Hepatocyte (in vitro differentiated cells): Measurements from ENCODE around the gene DLX4. TPM values are rescaled to one million over a fixed set of nuclear protein-coding genes. Genes with fewer than 3 reads are reported as not detected.

Experiments used
- DNase-seq: peaks from one replicate; pipeline ENCODE4 v3.0.0-alpha.2; 2016; ENCODE audit warnings: low spot score
- H2AFZ ChIP-seq: fragments of 200-600 bp; sonication (generic); 2 replicates; pipeline ENCODE4 v1.6.0; 2016; ENCODE audit warnings: antibody characterized with exemption, mild to moderate bottlenecking
- H3K27ac ChIP-seq: fragments of 200-600 bp; sonication (generic); 2 replicates; pipeline ENCODE4 v1.5.1; 2016; ENCODE audit warnings: mild to moderate bottlenecking
- H3K27me3 ChIP-seq: fragments of 200-600 bp; sonication (generic); 2 replicates; pipeline ENCODE4 v1.6.1; 2016
- H3K36me3 ChIP-seq: fragments of 200-600 bp; sonication (generic); replicated peaks from 2 replicates; pipeline ENCODE4 v1.5.1; 2016; ENCODE audit warnings: low read depth; ENCODE audit not compliant: insufficient read depth
- H3K4me1 ChIP-seq: fragments of 200-600 bp; sonication (generic); 2 replicates; pipeline ENCODE4 v1.5.1; 2016; ENCODE audit warnings: mild to moderate bottlenecking, moderate library complexity; ENCODE audit not compliant: insufficient read depth
- H3K4me2 ChIP-seq: fragments of 200-600 bp; sonication (generic); 2 replicates; pipeline ENCODE4 v1.6.0; 2016
- H3K4me3 ChIP-seq: fragments of 200-600 bp; sonication (generic); 2 replicates; pipeline ENCODE4 v1.5.1; 2016; ENCODE audit warnings: mild to moderate bottlenecking
- H3K79me2 ChIP-seq: fragments of 200-600 bp; sonication (generic); 2 replicates; pipeline ENCODE4 v1.6.0; 2017; ENCODE audit warnings: mild to moderate bottlenecking
- H3K9me2 ChIP-seq: fragments of 200-600 bp; sonication (generic); replicated peaks from 2 replicates; pipeline ENCODE4 v1.6.0; 2017; ENCODE audit warnings: mild to moderate bottlenecking; ENCODE audit not compliant: insufficient read depth
- H3K9me3 ChIP-seq: fragments of 200-600 bp; sonication (generic); 2 replicates; pipeline ENCODE4 v1.5.1; 2016; ENCODE audit warnings: low read depth, mild to moderate bottlenecking
- H4K20me1 ChIP-seq: fragments of 200-600 bp; sonication (generic); 2 replicates; pipeline ENCODE4 v1.6.0; 2016; ENCODE audit warnings: mild to moderate bottlenecking; ENCODE audit not compliant: insufficient read depth, poor library complexity, severe bottlenecking
- EZH2 ChIP-seq: fragments of 200-600 bp; sonication (generic); IDR thresholded peaks from 2 replicates; pipeline ENCODE4 v1.6.1; 2016; ENCODE audit warnings: antibody characterized with exemption, mild to moderate bottlenecking, borderline replicate concordance
- EZH2phosphoT487 ChIP-seq: fragments of 200-600 bp; sonication (generic); IDR thresholded peaks from one replicate; pipeline ENCODE4 v1.6.1; 2018; ENCODE audit warnings: antibody characterized with exemption, mild to moderate bottlenecking, low read depth, moderate library complexity; ENCODE audit not compliant: unreplicated experiment, severe bottlenecking
- WGBS: methylation state at CpG from one replicate; pipeline ENCODE4 v1.1.6; 2016; ENCODE audit warnings: low lambda C conversion rate; ENCODE audit errors: missing lambda C conversion rate; 5-methylcytosine and 5-hydroxymethylcytosine counted together
- polyA plus RNA-seq: library from polyadenylated mRNA; unstranded; fragments of >200 nt; fragmentation: Nextera tagmentation; extraction: Ambion mirVana; gene quantifications from 2 replicates; pipeline ENCODE4 v1.2.1, GENCODE V29; 2016
- total RNA-seq: library from RNA; depleted of rRNA; stranded (reverse); fragments of >200 nt; gene quantifications from 2 replicates; pipeline ENCODE4 v1.2.3, GENCODE V29; 2014
- TF ChIP-seq, protein P1 (sequence below): fragments of 200-600 bp; sonication (generic); IDR thresholded peaks from 2 replicates; pipeline ENCODE4 v1.5.1; 2016; ENCODE audit warnings: antibody characterized with exemption, mild to moderate bottlenecking; ENCODE audit not compliant: poor library complexity

DLX4 gene
- total and polyA plus RNA-seq, 2 experiments from 2014 or later = 0.17 to 1.4 TPM

DNA sequence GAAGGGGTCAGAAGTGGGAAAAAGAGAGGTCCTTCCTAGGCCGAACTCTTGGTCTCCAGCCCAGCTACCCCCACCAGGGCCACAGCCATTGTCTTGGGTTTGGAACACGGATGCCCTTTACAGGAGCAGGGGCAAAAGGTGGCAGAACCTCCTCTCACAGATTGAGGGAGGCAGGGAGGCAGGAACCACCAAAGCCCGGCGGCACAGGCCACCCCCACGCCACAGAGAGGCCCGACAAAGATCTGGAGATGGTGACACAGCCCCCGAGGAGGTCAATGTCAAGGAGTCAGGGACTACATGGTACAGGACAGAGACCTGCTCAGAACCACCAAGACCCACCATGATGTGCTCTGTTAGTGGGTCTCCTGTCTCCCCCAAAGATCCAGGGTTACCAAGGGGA is 44.4 kb upstream of the DLX4 start:
- Histone ChIP-seq H2AFZ (no peak overlapping the region), H3K27ac (no peak overlapping the region), H3K36me3 (no peaks in the 10 kb centered on the region), H3K4me2 (no peak overlapping the region), H3K9me2 (no peaks in the 10 kb centered on the region), H3K27me3 (no peaks in the 10 kb centered on the region), H4K20me1 (no peaks in the 10 kb centered on the region), H3K4me1 (no peaks in the 10 kb centered on the region), H3K9me3 (no peaks in the 10 kb centered on the region), H3K79me2 (no peaks in the 10 kb centered on the region), H3K4me3 (no peak overlapping the region)
- TF ChIP-seq, protein P1, sequence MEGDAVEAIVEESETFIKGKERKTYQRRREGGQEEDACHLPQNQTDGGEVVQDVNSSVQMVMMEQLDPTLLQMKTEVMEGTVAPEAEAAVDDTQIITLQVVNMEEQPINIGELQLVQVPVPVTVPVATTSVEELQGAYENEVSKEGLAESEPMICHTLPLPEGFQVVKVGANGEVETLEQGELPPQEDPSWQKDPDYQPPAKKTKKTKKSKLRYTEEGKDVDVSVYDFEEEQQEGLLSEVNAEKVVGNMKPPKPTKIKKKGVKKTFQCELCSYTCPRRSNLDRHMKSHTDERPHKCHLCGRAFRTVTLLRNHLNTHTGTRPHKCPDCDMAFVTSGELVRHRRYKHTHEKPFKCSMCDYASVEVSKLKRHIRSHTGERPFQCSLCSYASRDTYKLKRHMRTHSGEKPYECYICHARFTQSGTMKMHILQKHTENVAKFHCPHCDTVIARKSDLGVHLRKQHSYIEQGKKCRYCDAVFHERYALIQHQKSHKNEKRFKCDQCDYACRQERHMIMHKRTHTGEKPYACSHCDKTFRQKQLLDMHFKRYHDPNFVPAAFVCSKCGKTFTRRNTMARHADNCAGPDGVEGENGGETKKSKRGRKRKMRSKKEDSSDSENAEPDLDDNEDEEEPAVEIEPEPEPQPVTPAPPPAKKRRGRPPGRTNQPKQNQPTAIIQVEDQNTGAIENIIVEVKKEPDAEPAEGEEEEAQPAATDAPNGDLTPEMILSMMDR = no peak
- TF ChIP-seq EZH2phosphoT487 (no peak), EZH2 (no peak)
- 88% methylated on average over 7 of the region's 7 CpGs for WGBS
- DNase-seq = no peak

- 90% methylated on average over 9 of the region's 9 CpGs for WGBS
Observed at GRCh38 chr17:49925921-49926320, 43.1 kb upstream of the DLX4 start.

DNA sequence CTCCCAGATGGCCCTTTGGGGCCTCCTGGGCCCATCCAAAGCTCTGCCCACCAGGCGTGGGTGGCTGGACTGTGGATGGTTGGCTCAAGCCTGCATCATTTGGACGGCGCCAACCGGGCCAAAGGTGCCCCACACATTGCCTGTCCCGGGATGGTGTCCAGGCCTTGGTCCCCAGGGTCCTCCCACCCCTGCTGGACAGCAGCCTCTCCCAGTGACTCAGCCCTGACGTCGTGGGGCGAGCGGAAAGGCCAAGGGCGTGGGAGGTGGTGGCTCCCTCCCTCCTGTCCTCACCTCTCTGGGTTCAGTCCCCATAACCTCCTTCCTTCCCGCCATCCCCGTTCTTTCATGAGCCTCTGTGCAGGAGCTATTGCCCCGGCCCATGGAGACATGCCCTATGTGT is 42.1 kb upstream of the DLX4 start:
- Histone ChIP-seq H3K4me3 (no peak overlapping the region), H3K36me3 (no peaks in the 10 kb centered on the region), H3K27ac (no peak overlapping the region), H3K4me1 (no peaks in the 10 kb centered on the region), H2AFZ (no peak overlapping the region), H3K9me2 (no peaks in the 10 kb centered on the region), H3K79me2 (no peaks in the 10 kb centered on the region), H3K4me2 (no peak overlapping the region), H3K9me3 (no peaks in the 10 kb centered on the region), H3K27me3 (no peaks in the 10 kb centered on the region), H4K20me1 (no peaks in the 10 kb centered on the region)
- WGBS = 87% methylated on average over 13 of the region's 13 CpGs
- TF ChIP-seq EZH2 (no peak), EZH2phosphoT487 (no peak)
- TF ChIP-seq, protein P1 = no peak
- no peak for DNase-seq

More at GRCh38 chr17:49925921-49926320, 43.1 kb upstream of the DLX4 start:
- H3K79me2 ChIP-seq = no peaks in the 10 kb centered on the region
- TF ChIP-seq, protein P1 = no peak
- TF ChIP-seq EZH2 (no peak), EZH2phosphoT487 (no peak)
- H3K27me3 ChIP-seq = no peaks in the 10 kb centered on the region
- H4K20me1 ChIP-seq = no peaks in the 10 kb centered on the region
- no peak overlapping the region for H3K27ac ChIP-seq
- H2AFZ ChIP-seq = no peak overlapping the region
- H3K4me1 ChIP-seq = no peaks in the 10 kb centered on the region
- DNase-seq = no peak
- no peaks in the 10 kb centered on the region for H3K9me2 ChIP-seq
- no peak overlapping the region for H3K4me3 ChIP-seq
- no peaks in the 10 kb centered on the region for H3K36me3 ChIP-seq
- H3K4me2 ChIP-seq = no peak overlapping the region
- H3K9me3 ChIP-seq = no peaks in the 10 kb centered on the region
